Mucosa of gallbladder (tissue), 1 donor: Measurements from ENCODE around the gene NT5C. TPM values are rescaled to one million over a fixed set of nuclear protein-coding genes. Genes with fewer than 3 reads are reported as not detected.

Experiments
- DNase-seq: peaks from one replicate; pipeline ENCODE4 v3.0.0-alpha.2; 2020; ENCODE audit warnings: low spot score
- total RNA-seq: library from RNA; stranded (reverse); gene quantifications from one replicate; pipeline ENCODE4 v1.2.1, GENCODE V29; 2021
- donor health status: DM: no; HTN: no; CAD: no.

The NT5C gene
- total RNA-seq, 1 donor from 2014 or later = 50.0 TPM

- DNase-seq = no peak
These were observed 37.9 kb downstream of the NT5C start for GRCh38 chr17:75093548-75094158.

DNA sequence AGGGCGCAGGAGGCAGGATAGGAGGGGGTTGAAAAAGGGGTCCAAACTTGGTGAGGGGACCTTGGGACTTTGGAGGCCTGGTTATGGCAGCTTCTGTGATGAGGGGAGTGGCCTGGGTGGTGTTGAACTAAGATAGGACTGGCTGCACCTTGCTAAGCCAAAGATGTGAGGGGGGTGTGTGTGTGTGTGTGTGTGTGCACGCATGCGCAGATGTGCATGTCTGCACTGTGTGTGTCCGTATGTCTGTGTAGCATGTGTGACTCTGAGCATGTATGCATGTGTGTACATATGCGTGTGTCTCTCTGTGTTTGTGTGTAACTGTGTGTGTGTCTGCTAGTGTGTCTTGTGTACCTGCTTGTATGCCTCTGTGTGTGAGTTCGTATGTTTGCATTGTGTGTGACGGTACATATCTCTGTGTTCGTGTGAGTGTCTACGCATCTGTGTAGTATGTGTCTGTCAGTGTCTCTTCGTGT is 39.7 kb downstream of the NT5C start:
- no peak for DNase-seq

DNA sequence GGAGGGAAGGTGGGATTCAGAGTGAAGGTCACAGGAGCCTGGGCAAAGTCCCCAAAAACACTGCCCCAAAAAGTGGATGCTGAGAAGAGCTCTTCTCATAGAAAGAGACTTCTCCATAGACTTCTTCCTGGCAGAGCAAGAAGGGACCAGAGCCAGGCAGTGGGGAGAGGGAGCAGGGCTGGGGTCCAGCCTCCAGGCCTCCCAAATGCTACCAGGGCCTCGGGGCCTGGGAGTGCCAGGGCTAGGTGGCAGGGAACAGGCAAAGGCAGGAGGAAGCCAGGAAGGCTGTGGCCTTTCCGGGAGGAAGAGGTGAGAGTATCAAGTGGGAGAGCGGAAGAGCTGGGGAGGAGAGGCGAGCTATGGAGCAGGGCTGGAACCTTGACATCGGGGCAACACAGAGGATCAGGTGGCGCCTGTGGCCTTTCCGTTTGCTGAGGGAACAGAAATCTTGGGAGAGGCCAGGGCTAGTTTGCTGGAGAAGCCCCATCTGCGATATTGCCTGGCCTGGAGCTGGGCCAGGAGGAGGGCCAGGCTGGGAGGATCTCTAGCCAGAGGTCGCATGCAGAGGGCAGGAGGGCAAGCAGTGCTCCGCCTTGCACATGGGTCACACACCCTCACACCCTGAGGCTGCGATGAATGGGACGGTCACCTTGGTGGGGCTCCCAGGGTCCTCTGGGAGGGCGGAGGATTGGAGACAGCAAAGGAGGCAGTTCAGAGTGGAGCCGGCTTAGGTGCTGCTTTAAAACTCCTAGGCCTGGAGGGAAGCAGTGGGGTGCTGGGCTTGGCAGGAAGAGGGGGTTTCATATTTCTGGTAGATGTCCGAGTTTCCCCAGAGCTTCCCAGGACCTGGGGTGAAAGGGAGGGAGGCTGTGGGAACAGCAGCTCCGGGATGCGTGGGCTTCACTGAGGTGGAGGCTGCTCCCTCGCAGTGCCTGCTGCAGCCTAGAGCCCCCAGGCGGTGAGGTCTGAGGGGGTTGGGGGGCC is 40.4 kb downstream of the NT5C start:
- DNase-seq = no peak

GRCh38 chr17:75088465-75089417 is 42.8 kb downstream of the NT5C start:
- DNase-seq = peak; percentile 43

DNA sequence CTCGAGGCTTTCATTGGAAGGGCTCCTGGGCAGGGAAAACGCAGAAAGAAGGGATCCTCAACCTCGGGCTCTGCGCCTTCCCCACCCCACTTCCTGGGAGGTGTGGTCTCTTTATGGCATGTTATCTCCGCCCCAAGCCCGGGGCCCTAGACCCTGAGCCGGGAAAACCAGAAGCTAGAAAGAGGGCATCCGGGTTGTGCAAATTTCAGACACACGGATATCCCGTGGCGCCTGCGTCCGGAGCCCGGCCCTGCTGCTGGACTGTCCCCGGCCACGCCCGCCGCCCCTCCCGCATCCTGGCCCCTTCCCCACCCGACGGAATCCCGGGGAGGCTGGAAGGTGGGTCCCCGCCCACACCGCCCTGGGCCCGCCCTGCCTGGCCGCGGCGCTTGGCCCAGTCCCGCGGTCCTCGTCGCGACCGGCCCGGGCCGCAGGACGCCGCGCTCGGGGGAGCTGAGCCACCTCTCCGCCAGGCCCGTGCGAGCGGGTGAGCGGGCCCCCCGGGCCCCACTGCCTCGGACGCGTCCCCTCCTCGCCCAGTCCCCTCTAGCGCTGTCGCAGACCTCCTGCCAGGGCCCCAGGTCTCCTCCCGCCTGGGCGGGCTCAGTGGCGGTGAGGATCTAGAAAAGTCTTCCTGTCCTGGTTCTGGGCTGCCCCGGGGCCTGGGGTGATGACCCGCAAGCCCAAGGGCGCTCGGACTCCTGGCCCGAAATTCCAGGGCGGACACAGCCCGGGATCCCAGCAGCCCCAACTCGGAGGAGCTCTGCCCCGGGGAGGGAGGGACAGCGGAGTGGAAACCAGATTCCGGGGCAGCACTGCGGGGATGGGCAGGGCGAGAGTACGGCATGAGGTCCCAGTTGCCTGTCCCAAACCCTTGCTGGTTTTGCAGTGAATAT is 43.7 kb downstream of the NT5C start, which contains the start of gene SLC16A5:
SLC16A5 (plus strand) TSS at position 397 of the 896 bp plus-strand sequence. CDS start 5,683 bp downstream, outside the sequence.
- DNase-seq = peak; percentile 83

DNA sequence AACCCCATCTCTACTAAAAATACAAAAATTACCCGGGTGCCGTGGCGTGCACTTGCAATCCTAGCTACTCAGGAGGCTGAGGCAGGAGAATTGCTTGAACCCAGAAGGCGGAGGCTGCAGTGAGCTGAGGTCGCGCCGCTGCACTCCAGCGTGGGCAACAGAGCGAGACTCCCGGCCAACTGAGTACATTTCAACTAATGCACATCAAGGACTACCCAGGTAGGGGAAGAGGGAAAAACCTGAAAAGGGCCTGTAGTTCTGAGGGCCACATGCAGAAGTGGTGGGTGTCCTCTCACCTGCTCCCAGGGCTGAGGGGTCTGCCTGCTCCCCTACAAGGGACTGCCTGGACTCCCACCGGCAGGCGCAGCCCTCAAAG is 44.4 kb downstream of the NT5C start:
- DNase-seq = no peak

DNA sequence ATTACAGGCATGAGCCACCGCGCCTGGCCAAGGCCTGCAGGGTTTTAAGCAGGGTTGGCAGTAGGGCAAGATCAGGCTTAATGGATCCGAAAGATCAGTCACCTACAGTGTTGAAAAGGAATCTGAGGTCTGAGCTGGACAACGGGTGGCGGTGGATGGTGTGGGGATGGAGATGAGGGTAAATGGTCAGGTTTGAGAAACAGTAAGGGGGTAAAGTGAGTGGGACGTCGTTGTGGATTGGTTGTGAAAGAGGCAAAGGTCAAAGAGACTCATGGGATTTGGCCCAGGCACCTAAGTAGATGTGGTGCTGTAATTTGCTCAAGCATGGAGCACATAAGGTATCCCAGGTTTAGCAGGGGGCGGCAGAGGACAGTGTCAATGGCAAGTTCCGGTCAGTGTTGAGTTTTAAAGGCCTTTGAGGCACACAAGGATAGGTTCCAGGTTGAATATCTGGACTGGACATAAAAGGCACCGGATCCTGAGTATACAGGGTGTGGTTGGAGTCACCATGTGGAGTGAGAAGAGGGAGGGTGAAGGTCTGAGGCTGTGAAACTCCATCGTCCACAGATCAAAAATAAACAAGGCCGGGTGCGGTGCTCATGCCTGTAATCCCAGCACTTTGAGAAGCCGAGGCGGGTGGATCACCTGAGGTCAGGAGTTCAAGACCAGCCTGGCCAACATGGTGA is 44.9 kb downstream of the NT5C start:
- DNase-seq = no peak

DNA sequence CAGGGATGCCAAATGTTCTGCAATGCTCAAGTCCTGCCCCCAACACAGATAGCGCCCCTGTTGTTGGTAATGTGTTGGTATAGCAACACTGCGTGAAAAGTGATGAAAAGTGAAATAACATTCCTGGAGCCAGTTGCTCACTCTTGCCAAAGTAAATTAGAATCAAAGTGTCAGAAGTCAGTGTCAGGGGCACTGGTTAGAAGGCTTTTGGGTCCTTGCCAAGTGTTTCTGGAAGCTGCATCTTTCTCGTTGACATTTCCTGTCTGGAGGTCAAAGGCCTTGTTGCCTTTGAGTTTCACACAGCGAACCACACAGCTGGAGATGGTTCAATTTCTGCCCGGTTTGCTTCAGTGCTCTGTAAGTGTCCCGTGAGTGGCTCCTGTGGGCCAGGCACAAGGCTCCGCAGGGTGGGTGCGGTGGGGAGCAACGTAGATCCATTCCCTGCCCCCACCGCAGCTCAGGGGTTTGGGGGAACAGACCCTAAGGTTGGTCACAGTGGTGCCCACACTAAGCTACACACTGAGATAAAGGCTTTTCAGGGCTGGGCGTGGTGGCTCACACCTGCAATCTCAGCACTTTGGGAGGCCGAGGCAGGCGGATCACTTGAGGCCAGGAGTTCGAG is 47.4 kb downstream of the NT5C start:
- DNase-seq = peak; percentile 40

GRCh38 chr17:75082683-75083082 is 48.9 kb downstream of the NT5C start:
- DNase-seq = no peak

DNA sequence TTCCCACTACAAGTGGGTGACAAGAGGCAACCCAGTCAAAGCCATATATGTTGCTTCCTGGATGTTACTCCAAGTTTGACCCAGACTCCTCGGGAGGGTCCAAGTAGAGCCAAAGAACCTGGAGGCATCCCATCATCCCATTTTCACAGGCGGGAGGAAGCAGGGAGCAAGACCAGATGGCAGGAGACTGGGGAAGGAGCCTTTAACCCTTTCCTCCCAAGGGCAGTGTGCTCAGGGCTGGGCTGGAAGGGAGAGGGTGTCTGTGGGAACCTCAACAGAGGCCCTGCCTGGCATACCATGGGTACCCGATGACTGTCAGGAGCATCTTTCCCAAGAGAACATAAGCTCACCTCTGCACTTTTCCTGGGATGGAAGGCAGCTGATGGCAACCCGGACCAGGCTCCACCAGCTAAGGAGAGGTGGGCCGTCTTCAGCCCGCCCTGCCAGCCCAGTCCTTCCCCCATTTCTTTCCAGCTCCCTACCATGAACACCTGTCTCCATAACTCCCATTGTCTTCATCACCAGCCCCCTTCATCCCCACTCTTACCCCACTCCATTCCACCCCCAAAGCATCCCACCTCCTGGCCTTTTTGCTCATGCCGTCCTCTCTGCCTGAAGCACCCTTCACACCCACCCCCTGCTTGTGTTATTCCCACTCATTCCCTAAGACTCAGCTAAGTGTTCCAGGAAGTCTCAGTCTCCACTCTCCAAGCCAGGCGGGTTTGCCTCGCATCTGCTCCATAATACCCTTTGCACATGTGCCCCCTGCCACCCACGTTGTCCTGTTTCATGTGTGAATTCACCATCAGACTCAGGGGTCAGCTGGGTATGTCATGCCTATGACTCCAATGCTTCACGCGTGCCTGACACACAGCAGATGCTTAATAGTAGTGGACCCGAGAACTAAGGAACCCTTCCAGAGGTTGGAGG is 49.7 kb downstream of the NT5C start:
- no peak for DNase-seq

Other genes starting within 250 kb of the NT5C start
- gene FADS6, start 238.1 kb downstream of the NT5C start, total RNA-seq = 0.12 TPM
- 0.09 TPM for gene USH1G, start 208.5 kb downstream of the NT5C start, total RNA-seq
- not detected for gene OTOP2, start 207.5 kb downstream of the NT5C start, total RNA-seq
- gene OTOP3, start 195.8 kb downstream of the NT5C start, total RNA-seq = not detected
- gene HID1, start 159.0 kb downstream of the NT5C start, total RNA-seq = 186 TPM
- gene CDR2L, start 144.1 kb downstream of the NT5C start, total RNA-seq = 83.8 TPM
- 16.7 TPM for gene MRPL58, start 119.1 kb downstream of the NT5C start, total RNA-seq
- gene ATP5PD, start 84.8 kb downstream of the NT5C start, total RNA-seq = 226 TPM
- 28.3 TPM for gene KCTD2, start 84.5 kb downstream of the NT5C start, total RNA-seq
- gene SLC16A5, start 43.8 kb downstream of the NT5C start, total RNA-seq = 19.9 TPM
- 20.2 TPM for gene ARMC7, start 21.8 kb downstream of the NT5C start, total RNA-seq
- 183 TPM for gene JPT1, start 22.8 kb upstream of the NT5C start, total RNA-seq
- gene SUMO2, start 51.2 kb upstream of the NT5C start, total RNA-seq = 353 TPM
- gene NUP85, start 73.9 kb upstream of the NT5C start, total RNA-seq = 47.3 TPM
- gene GGA3, start 129.9 kb upstream of the NT5C start, total RNA-seq = 44.5 TPM
- 55.1 TPM for gene MRPS7, start 130.1 kb upstream of the NT5C start, total RNA-seq
- 25.5 TPM for gene MIF4GD, start 139.5 kb upstream of the NT5C start, total RNA-seq
- gene SLC25A19, start 157.7 kb upstream of the NT5C start, total RNA-seq = 17.0 TPM